SU-DHL-6 (cell line): ENCODE results near the gene NUP153.

Source experiments
- CTCF ChIP-seq: fragments of 200-600 bp; sonication (generic); IDR thresholded peaks from one replicate; pipeline ENCODE4 v1.5.1; 2017; ENCODE audit warnings: antibody characterized with exemption, mild to moderate bottlenecking, low read length, moderate library complexity; ENCODE audit not compliant: insufficient read depth, poor library complexity, severe bottlenecking
- EZH2phosphoT487 ChIP-seq: fragments of 200-600 bp; sonication (generic), shearing (Covaris generic); conservative IDR thresholded peaks from 2 replicates; pipeline ENCODE4 v1.6.1; 2018; ENCODE audit warnings: mild to moderate bottlenecking, antibody characterized with exemption, low read length, moderate library complexity, mixed read lengths

- TF ChIP-seq CTCF (no peak), EZH2phosphoT487 (no peak)
Observed at GRCh38 chr6:17633465-17634188, 73.1 kb downstream of the NUP153 start.
